Suprapubic skin (tissue), 4 donors: ENCODE measurements around the gene KIRREL3.

Experiments used
- CTCF ChIP-seq, 2 donors: fragments of 200-600 bp in 1 of 2; fragments of 450-650 bp in 1 of 2; sonication (generic) in 1 of 2; IDR thresholded peaks; one replicate each; pipeline ENCODE4 v1.5.1; 2016 to 2019; ENCODE audit warnings: antibody characterized with exemption in 2 of 2, mild to moderate bottlenecking in 1 of 2, moderate library complexity in 1 of 2
- EP300 ChIP-seq: sonication (generic); formaldehyde crosslinking; IDR thresholded peaks from one replicate; pipeline ENCODE4 v1.6.1; 2017; ENCODE audit warnings: antibody characterized with exemption
- POLR2A ChIP-seq, 2 donors: fragments of 450-650 bp; IDR thresholded peaks; one replicate each; pipeline ENCODE4 v1.6.1; 2017; ENCODE audit warnings: antibody characterized with exemption in 2 of 2, mild to moderate bottlenecking in 2 of 2, moderate library complexity in 2 of 2
- POLR2AphosphoS5 ChIP-seq, 3 donors: sonication (generic); formaldehyde crosslinking; IDR thresholded peaks; one replicate each; pipeline ENCODE4 v1.6.1; 2017; ENCODE audit warnings: antibody characterized with exemption in 3 of 3

GRCh38 chr11:126398296-126398695, 602.3 kb downstream of the KIRREL3 start:
- TF ChIP-seq CTCF (IDR thresholded peaks at IDR 0.05) (no peak), POLR2A (IDR thresholded peaks at IDR 0.05) (no peak), POLR2AphosphoS5 (IDR thresholded peaks at IDR 0.05) (no peak), EP300 (no peak)
